ENCODE data around the gene SMCO4. TPM values are rescaled to one million over a fixed set of nuclear protein-coding genes. Genes with fewer than 3 reads are reported as not detected.

Gene SMCO4
- total and polyA plus RNA-seq, 2 of the 8 experiments (the other 6 are each of a cell fraction or from before 2014, with no cell fraction given), result 33.2 to 53.9 TPM

DNA sequence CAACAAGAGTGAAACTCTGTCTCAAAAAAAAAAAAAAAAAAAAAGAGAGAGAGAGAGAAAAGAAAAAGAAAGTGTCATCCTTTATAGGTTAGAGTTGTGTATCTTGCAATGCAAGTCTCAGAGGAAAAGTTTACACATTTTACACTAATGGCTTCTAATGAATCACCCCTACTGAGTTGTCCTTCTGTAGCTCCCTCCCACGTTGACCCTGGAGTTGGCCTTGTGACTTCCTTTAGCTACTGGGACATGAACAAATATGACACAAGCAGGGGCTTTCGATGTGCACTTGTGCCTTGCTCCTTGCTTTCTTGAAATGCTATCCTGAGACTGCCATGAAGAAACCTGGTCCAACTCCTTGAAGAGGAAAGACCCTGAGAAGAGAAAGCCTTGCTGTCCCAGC, 2.4 kb upstream of the SMCO4 start (continued):
- TF ChIP-seq SIN3A (conservative IDR thresholded peaks at IDR 0.05 in 1 of 2, IDR thresholded peaks at IDR 0.05 in 1 of 2; ENCODE audit: low read depth in 1 of 2, low read length in 2 of 2) (no peak), KDM5A (IDR thresholded peaks at IDR 0.05; ENCODE audit: low read length) (no peak), TBP (IDR thresholded peaks at IDR 0.05; ENCODE audit: low read depth, low read length) (no peak)
